NCI-H2196 treated with DMSO at 0.1 percent for 48 hours (cell line): ENCODE measurements around the gene OTOGL.

ENCODE experiments used
- DNase-seq: peaks from one replicate; lab custom pipeline; 2025; ENCODE audit not compliant: unreplicated experiment; lab: John Stamatoyannopoulos, UW

OTOGL gene

GRCh38 chr12:80332827-80333226 lies 233.5 kb downstream of the OTOGL start:
- no peak for DNase-seq

GRCh38 chr12:80352474-80352873 lies 253.1 kb downstream of the OTOGL start:
- no peak for DNase-seq

GRCh38 chr12:80353254-80353653 lies 253.9 kb downstream of the OTOGL start:
- DNase-seq = no peak

GRCh38 chr12:80356097-80356496 lies 256.8 kb downstream of the OTOGL start:
- no peak for DNase-seq

- DNase-seq = no peak
These were observed 260.4 kb downstream of the OTOGL start for GRCh38 chr12:80359703-80360102.

- no peak for DNase-seq
These were observed 264.7 kb downstream of the OTOGL start for GRCh38 chr12:80364056-80364455.

- DNase-seq = no peak
These were observed 274.3 kb downstream of the OTOGL start for GRCh38 chr12:80373666-80374065.

- DNase-seq = no peak
These were observed 275.3 kb downstream of the OTOGL start for GRCh38 chr12:80374615-80375014.

GRCh38 chr12:80377140-80377794 lies 277.9 kb downstream of the OTOGL start:
- DNase-seq = no peak

- DNase-seq = no peak
These were observed 281.8 kb downstream of the OTOGL start for GRCh38 chr12:80381121-80381520.

- no peak for DNase-seq
These were observed 282.9 kb downstream of the OTOGL start for GRCh38 chr12:80382254-80382653.

GRCh38 chr12:80400571-80400991 lies 301.2 kb downstream of the OTOGL start:
- no peak for DNase-seq

GRCh38 chr12:80401191-80401590 lies 301.9 kb downstream of the OTOGL start:
- DNase-seq = no peak

GRCh38 chr12:80404629-80405028 lies 305.3 kb downstream of the OTOGL start:
- no peak for DNase-seq

GRCh38 chr12:80406253-80406652 lies 306.9 kb downstream of the OTOGL start:
- DNase-seq = no peak

- DNase-seq = no peak
These were observed 312.4 kb downstream of the OTOGL start for GRCh38 chr12:80411787-80412186.

GRCh38 chr12:80412343-80412953 lies 313.1 kb downstream of the OTOGL start:
- DNase-seq = peak; percentile 27

- no peak for DNase-seq
These were observed 314.1 kb downstream of the OTOGL start for GRCh38 chr12:80413462-80413861.

GRCh38 chr12:80415466-80415865 lies 316.1 kb downstream of the OTOGL start:
- no peak for DNase-seq

- DNase-seq = no peak
These were observed 320.3 kb downstream of the OTOGL start for GRCh38 chr12:80419644-80420043.

GRCh38 chr12:80420075-80420474 lies 320.7 kb downstream of the OTOGL start:
- no peak for DNase-seq

- DNase-seq = no peak
These were observed 323.2 kb downstream of the OTOGL start for GRCh38 chr12:80422550-80422949.
